BLaER1 (cell line): Measurements from ENCODE around the gene SCAPER.
A peak's percentile ranks its signal among the peaks of the same experiment; 100 is the strongest.

Experiments
- H3K27ac ChIP-seq: shearing (Covaris generic); formaldehyde crosslinking; 2 replicates; pipeline ENCODE4 v1.8.1; 2022
- H3K27me3 ChIP-seq: shearing (Covaris generic); formaldehyde crosslinking; 2 replicates; pipeline ENCODE4 v1.8.1; 2022
- H3K36me3 ChIP-seq: shearing (Covaris generic); formaldehyde crosslinking; 2 replicates; pipeline ENCODE4 v1.8.1; 2022
- H3K4me1 ChIP-seq: shearing (Covaris generic); formaldehyde crosslinking; 2 replicates; pipeline ENCODE4 v1.8.1; 2022
- H3K4me2 ChIP-seq: shearing (Covaris generic); formaldehyde crosslinking; 2 replicates; pipeline ENCODE4 v1.8.1; 2022
- H3K4me3 ChIP-seq: shearing (Covaris generic); formaldehyde crosslinking; 2 replicates; pipeline ENCODE4 v1.8.1; 2022
- H3K9ac ChIP-seq: shearing (Covaris generic); formaldehyde crosslinking; 2 replicates; pipeline ENCODE4 v1.8.1; 2022
- H3K9me3 ChIP-seq: shearing (Covaris generic); formaldehyde crosslinking; 2 replicates; pipeline ENCODE4 v1.8.1; 2022
- H4K20me1 ChIP-seq: shearing (Covaris generic); formaldehyde crosslinking; 2 replicates; pipeline ENCODE4 v1.8.1; 2022
- Cebpa-rat ChIP-seq: shearing (Covaris generic); IDR thresholded peaks from 2 replicates; pipeline ENCODE4 v1.8.1; 2022

SCAPER gene

GRCh38 chr15:76905013-76905839 is at the start of gene SCAPER:
TSS of gene SCAPER (minus strand) at chr15:76905340. CDS start at chr15:76883817, 21,523 bp downstream.
- H3K4me2 ChIP-seq = peak within 1 kb of the TSS; percentile 99
- TF ChIP-seq Cebpa-rat = no peak
- H3K27ac ChIP-seq = peak within 1 kb of the TSS; percentile 85

GRCh38 chr15:76954744-76955143 is 49.6 kb upstream of the SCAPER start:
- H3K4me3 ChIP-seq = no peak overlapping the region
- no peaks in the 10 kb centered on the region for H3K9me3 ChIP-seq
- no peak overlapping the region for H3K4me2 ChIP-seq
- peaks cover 17% of the 10 kb centered on the region for H3K36me3 ChIP-seq
- no peaks in the 10 kb centered on the region for H4K20me1 ChIP-seq
- H3K4me1 ChIP-seq = peaks cover 13% of the 10 kb centered on the region
- no peak overlapping the region for H3K9ac ChIP-seq
- no peak overlapping the region for H3K27ac ChIP-seq
- no peaks in the 10 kb centered on the region for H3K27me3 ChIP-seq
- TF ChIP-seq Cebpa-rat = no peak

More at GRCh38 chr15:76905013-76905839, at the start of gene SCAPER:
- H3K9ac ChIP-seq = peak within 1 kb of the TSS; percentile 89
- no peaks in the 10 kb centered on the region for H3K9me3 ChIP-seq
- H3K4me3 ChIP-seq = peak within 1 kb of the TSS; percentile 89
- no peaks in the 10 kb centered on the region for H3K27me3 ChIP-seq
- H4K20me1 ChIP-seq = no peaks in the 10 kb centered on the region
- H3K4me1 ChIP-seq = peaks cover 30% of the 10 kb centered on the region
- no peaks in the 10 kb centered on the region for H3K36me3 ChIP-seq

- peaks cover 13% of the 10 kb centered on the region for H3K4me1 ChIP-seq
- no peaks in the 10 kb centered on the region for H3K27me3 ChIP-seq
- no peak overlapping the region for H3K9ac ChIP-seq
- no peaks in the 10 kb centered on the region for H4K20me1 ChIP-seq
- H3K4me3 ChIP-seq = no peak overlapping the region
- no peak for TF ChIP-seq Cebpa-rat
- no peak overlapping the region for H3K27ac ChIP-seq
- no peaks in the 10 kb centered on the region for H3K9me3 ChIP-seq
- H3K4me2 ChIP-seq = no peak overlapping the region
- peaks cover 19% of the 10 kb centered on the region for H3K36me3 ChIP-seq
Measured at GRCh38 chr15:76953913-76954312, 48.8 kb upstream of the SCAPER start.

- Histone ChIP-seq H3K9ac (no peak overlapping the region), H3K4me2 (no peak overlapping the region), H3K9me3 (no peaks in the 10 kb centered on the region), H3K4me1 (peaks cover 19% of the 10 kb centered on the region), H3K4me3 (no peak overlapping the region), H3K36me3 (peaks cover 44% of the 10 kb centered on the region), H3K27me3 (no peaks in the 10 kb centered on the region), H4K20me1 (no peaks in the 10 kb centered on the region), H3K27ac (no peak overlapping the region)
- no peak for TF ChIP-seq Cebpa-rat
Measured at GRCh38 chr15:76951220-76951619, 46.1 kb upstream of the SCAPER start.

GRCh38 chr15:76947454-76947853 is 42.3 kb upstream of the SCAPER start:
- no peaks in the 10 kb centered on the region for H3K27me3 ChIP-seq
- no peak for TF ChIP-seq Cebpa-rat
- no peak overlapping the region for H3K27ac ChIP-seq
- peaks cover 78% of the 10 kb centered on the region for H3K36me3 ChIP-seq
- H3K9ac ChIP-seq = no peak overlapping the region
- no peak overlapping the region for H3K4me3 ChIP-seq
- H3K4me2 ChIP-seq = no peak overlapping the region
- no peaks in the 10 kb centered on the region for H3K9me3 ChIP-seq
- H4K20me1 ChIP-seq = no peaks in the 10 kb centered on the region
- peaks cover 19% of the 10 kb centered on the region for H3K4me1 ChIP-seq

GRCh38 chr15:76945494-76946093 is 40.5 kb upstream of the SCAPER start:
- TF ChIP-seq Cebpa-rat = no peak
- no peaks in the 10 kb centered on the region for H3K27me3 ChIP-seq

GRCh38 chr15:76942331-76942730 is 37.2 kb upstream of the SCAPER start:
- no peak for TF ChIP-seq Cebpa-rat
- H3K27ac ChIP-seq = no peak overlapping the region
- H4K20me1 ChIP-seq = peaks cover 13% of the 10 kb centered on the region; the same call in 1 of the 2 replicates
- no peak overlapping the region for H3K4me2 ChIP-seq
- no peak overlapping the region for H3K4me3 ChIP-seq
- H3K36me3 ChIP-seq = peaks cover 58% of the 10 kb centered on the region
- H3K27me3 ChIP-seq = no peaks in the 10 kb centered on the region
- H3K4me1 ChIP-seq = peaks cover 2% of the 10 kb centered on the region; the same call in 1 of the 2 replicates
- no peaks in the 10 kb centered on the region for H3K9me3 ChIP-seq
- H3K9ac ChIP-seq = no peak overlapping the region

More at GRCh38 chr15:76945494-76946093, 40.5 kb upstream of the SCAPER start:
- H3K9me3 ChIP-seq = no peaks in the 10 kb centered on the region
- no peak overlapping the region for H3K4me3 ChIP-seq
- H3K36me3 ChIP-seq = peaks cover 71% of the 10 kb centered on the region
- H3K4me1 ChIP-seq = peaks cover 6% of the 10 kb centered on the region
- no peak overlapping the region for H3K4me2 ChIP-seq
- H4K20me1 ChIP-seq = peaks cover 5% of the 10 kb centered on the region; the same call in 1 of the 2 replicates
- H3K9ac ChIP-seq = no peak overlapping the region
- no peak overlapping the region for H3K27ac ChIP-seq

- Histone ChIP-seq H3K4me2 (no peak overlapping the region), H3K9me3 (no peaks in the 10 kb centered on the region), H3K27me3 (no peaks in the 10 kb centered on the region), H3K4me3 (no peak overlapping the region), H3K9ac (no peak overlapping the region), H3K36me3 (peaks cover 58% of the 10 kb centered on the region), H3K27ac (no peak overlapping the region), H4K20me1 (peaks cover 19% of the 10 kb centered on the region; the same call in 1 of the 2 replicates), H3K4me1 (no peaks in the 10 kb centered on the region)
- no peak for TF ChIP-seq Cebpa-rat
Measured at GRCh38 chr15:76941636-76942035, 36.5 kb upstream of the SCAPER start.

- Histone ChIP-seq H3K4me1 (peaks cover 16% of the 10 kb centered on the region), H3K9me3 (no peaks in the 10 kb centered on the region), H3K27me3 (no peaks in the 10 kb centered on the region), H3K27ac (no peak overlapping the region), H3K36me3 (peaks cover 44% of the 10 kb centered on the region), H3K4me2 (no peak overlapping the region), H4K20me1 (peaks cover 35% of the 10 kb centered on the region), H3K4me3 (no peak overlapping the region), H3K9ac (no peak overlapping the region)
- no peak for TF ChIP-seq Cebpa-rat
Measured at GRCh38 chr15:76939715-76940114, 34.6 kb upstream of the SCAPER start.

- H3K36me3 ChIP-seq = peaks cover 40% of the 10 kb centered on the region
Measured at GRCh38 chr15:76938752-76939151, 33.6 kb upstream of the SCAPER start.

More at GRCh38 chr15:76938752-76939151, 33.6 kb upstream of the SCAPER start:
- no peaks in the 10 kb centered on the region for H3K27me3 ChIP-seq
- H3K27ac ChIP-seq = no peak overlapping the region
- no peak overlapping the region for H3K4me2 ChIP-seq
- H3K9me3 ChIP-seq = no peaks in the 10 kb centered on the region
- peaks cover 25% of the 10 kb centered on the region for H3K4me1 ChIP-seq
- peaks cover 37% of the 10 kb centered on the region for H4K20me1 ChIP-seq
- no peak overlapping the region for H3K9ac ChIP-seq
- TF ChIP-seq Cebpa-rat = no peak
- no peak overlapping the region for H3K4me3 ChIP-seq
